ENCODE results near the gene NF1. TPM values are rescaled to one million over a fixed set of nuclear protein-coding genes. Genes with fewer than 3 reads are reported as not detected.
"Not testable (repeated sequence)": the region's sequence is repeated elsewhere in the genome, so short reads cannot be mapped to it uniquely, and the experiment has no call there.

The NF1 gene
- total RNA-seq, 4 donors from 2014 or later = 66.8 to 106 (median 95.6) TPM

DNA sequence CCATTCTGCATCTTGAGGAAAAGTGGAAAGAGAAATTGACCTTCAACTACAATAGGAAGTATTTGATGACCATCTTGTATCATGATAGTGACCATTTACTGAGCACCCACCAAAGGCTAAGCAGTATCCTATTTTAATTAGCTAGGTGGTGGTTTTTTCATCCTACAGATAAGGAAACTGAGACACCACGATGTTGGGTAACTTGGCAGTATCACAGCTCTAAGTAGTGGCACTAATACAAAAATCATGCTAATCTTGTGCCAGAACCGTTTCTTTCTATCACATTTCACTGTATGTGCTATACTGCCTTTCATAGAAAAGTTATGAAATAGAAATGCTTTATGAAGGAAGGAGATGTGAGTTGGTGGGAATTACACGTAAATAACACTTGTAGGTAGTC, 216.7 kb downstream of the NF1 start:
- Histone ChIP-seq H3K27me3 (no peaks in the 10 kb centered on the region), H3K4me1 (peaks cover 0 to 25% (median 6%) of the 10 kb centered on the region in 4 donors), H3K36me3 (no peaks in the 10 kb centered on the region), H3K4me3 (peak overlapping the region; percentile 36 to 44 (median 42)), H3K27ac (peak overlapping the region; percentile 31 to 85 (median 76)), H3K9me3 (no peaks in the 10 kb centered on the region)
- no peak for DNase-seq
- no peak for TF ChIP-seq POLR2A (IDR thresholded peaks at IDR 0.05)
- TF ChIP-seq CTCF (IDR thresholded peaks at IDR 0.05) = no peak

DNA sequence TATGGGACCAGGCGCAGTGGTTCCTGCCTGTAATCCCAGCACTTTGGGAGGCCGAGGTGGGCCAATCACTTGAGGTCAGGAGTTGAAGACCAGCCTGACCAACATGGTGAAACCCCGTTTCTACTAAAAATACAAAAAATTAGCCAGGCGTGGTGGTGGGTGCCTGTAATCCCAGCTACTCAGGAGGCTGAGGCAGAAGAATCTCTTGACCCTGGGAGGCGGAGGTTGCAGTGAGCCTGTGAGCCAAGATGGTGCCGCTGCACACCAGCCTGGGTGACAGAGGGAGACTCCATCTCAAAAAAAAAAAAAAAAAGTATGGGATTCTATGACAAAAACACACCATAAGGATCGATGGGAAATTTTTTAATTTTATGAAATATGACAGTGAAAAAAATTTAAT, 217.4 kb downstream of the NF1 start:
- H3K27ac ChIP-seq = peak overlapping the region in 3 of 4 donors; percentile 68 to 85 (median 83)

DNA sequence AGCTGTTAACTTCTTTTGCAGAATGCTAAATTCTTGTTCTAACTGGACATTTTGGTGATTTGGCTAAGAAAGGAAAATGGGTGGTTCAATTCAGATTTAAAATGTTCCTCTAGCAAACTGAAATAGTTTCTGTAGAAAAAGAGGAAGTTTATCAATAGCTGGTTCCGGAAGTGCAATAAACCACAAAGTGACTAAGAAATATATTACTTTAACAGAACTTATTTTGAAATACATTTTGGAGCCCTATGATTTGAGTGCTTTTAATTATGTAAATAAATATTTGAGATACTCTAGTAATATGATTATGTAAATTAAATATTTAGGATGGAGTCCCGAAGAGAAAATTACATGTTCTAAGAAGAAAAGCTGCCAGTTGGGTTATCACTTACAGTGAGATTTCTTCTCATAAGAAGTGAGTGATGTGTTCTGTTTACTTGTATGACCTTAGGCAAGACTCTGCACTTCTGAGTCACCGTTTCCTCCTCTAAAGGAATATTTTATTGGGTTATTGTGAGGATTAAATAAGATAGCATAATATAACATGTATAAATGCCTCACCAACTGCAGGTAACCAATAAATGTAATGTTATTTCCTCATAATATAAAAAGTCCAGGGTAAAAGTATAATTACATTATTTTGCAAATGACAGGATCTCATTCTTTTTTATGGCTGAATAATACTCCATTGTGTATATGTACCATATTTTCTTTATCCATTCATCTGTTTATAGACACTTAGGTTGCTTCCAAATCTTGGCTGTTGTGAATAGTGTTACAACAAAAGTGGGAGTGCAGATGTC, 219.4 kb downstream of the NF1 start, which contains the start of gene EVI2B:
TSS of gene EVI2B (minus strand) at position 73 of the 800 bp plus-strand sequence. CDS start 8,445 bp downstream, outside the sequence.
- Histone ChIP-seq H3K27ac (peak within 1 kb of the TSS; percentile 67 to 85 (median 76)), H3K4me3 (peak within 1 kb of the TSS; percentile 36 to 44 (median 42)), H3K36me3 (no peaks in the 10 kb centered on the region), H3K9me3 (no peaks in the 10 kb centered on the region), H3K4me1 (peaks cover 0 to 13% (median 0%) of the 10 kb centered on the region in 4 donors), H3K27me3 (no peaks in the 10 kb centered on the region)
- no peak for TF ChIP-seq CTCF (IDR thresholded peaks at IDR 0.05)
- no peak for TF ChIP-seq POLR2A (IDR thresholded peaks at IDR 0.05)
- DNase-seq = no peak

More for the DNA sequence above, 217.4 kb downstream of the NF1 start:
- not testable (repeated sequence) for H3K9me3 ChIP-seq, H3K27me3 ChIP-seq, H3K36me3 ChIP-seq
- DNase-seq = peak in 2 of 3 donors; percentile 59 to 76
- peak overlapping the region; percentile 36 to 44 (median 42) for H3K4me3 ChIP-seq
- peaks cover 0 to 25% (median 6%) of the 10 kb centered on the region in 4 donors for H3K4me1 ChIP-seq

- Histone ChIP-seq H3K27ac (peak overlapping the region; percentile 59 to 85 (median 76)), H3K4me1 (peaks cover 0 to 13% (median 0%) of the 10 kb centered on the region in 4 donors), H3K36me3 (no peaks in the 10 kb centered on the region), H3K9me3 (no peaks in the 10 kb centered on the region), H3K27me3 (no peaks in the 10 kb centered on the region), H3K4me3 (no peak overlapping the region)
- DNase-seq = no peak
- TF ChIP-seq POLR2A (IDR thresholded peaks at IDR 0.05) (no peak), CTCF (IDR thresholded peaks at IDR 0.05) (no peak)
These were observed 220.0 kb downstream of the NF1 start for GRCh38 chr17:31314782-31315100.

- peak overlapping the region; percentile 71 to 80 (median 77) for H3K27ac ChIP-seq
- TF ChIP-seq POLR2A (IDR thresholded peaks at IDR 0.05) = peak in 1 of 2 donors; percentile 9
- no peak for TF ChIP-seq CTCF (IDR thresholded peaks at IDR 0.05)
- H3K27me3 ChIP-seq = no peaks in the 10 kb centered on the region
- H3K4me1 ChIP-seq = peaks cover 0 to 13% (median 0%) of the 10 kb centered on the region in 4 donors
- peak in 2 of 3 donors; percentile 66 to 79 for DNase-seq
- no peaks in the 10 kb centered on the region for H3K9me3 ChIP-seq
- peak overlapping the region; percentile 25 to 36 (median 32) for H3K4me3 ChIP-seq
- H3K36me3 ChIP-seq = no peaks in the 10 kb centered on the region
These were observed 223.6 kb downstream of the NF1 start for GRCh38 chr17:31318298-31318801.

All from Peyer's patch (tissue), 4 donors.